OCI-LY7 (cell line): ENCODE results near the gene PRKD1.

Experiments
- EZH2phosphoT487 ChIP-seq: fragments of 200-600 bp; sonication (generic); IDR thresholded peaks from 2 replicates; pipeline ENCODE4 v1.6.1; 2018; ENCODE audit warnings: low read depth, borderline replicate concordance, mild to moderate bottlenecking, mixed run types, antibody characterized with exemption, low read length, moderate library complexity, mixed read lengths
- TF ChIP-seq, protein P1 (sequence below): fragments of 200-600 bp; sonication (generic); conservative IDR thresholded peaks from 2 replicates; pipeline ENCODE4 v1.5.1; 2014; ENCODE audit warnings: mild to moderate bottlenecking, antibody characterized with exemption, low read length, moderate library complexity, mixed read lengths

DNA sequence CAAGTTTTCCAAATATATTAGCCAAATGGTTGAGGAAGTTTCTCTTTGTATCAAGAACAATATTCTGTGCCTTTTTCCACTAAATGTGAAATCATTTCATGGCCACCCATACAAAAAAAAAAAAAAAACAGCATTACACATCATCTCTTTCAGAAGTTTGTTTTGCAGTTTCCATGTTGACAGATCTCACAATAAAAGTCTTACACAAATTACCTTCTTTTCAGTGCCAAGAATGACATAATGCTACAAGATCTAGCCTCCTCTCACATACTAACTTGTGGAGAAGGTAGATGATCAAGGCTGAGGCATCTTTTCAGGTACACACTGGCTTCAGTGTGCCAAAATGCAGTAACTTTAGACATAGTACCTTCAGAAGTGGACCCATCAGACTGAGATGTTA, 35.3 kb downstream of the PRKD1 start:
- TF ChIP-seq, protein P1, sequence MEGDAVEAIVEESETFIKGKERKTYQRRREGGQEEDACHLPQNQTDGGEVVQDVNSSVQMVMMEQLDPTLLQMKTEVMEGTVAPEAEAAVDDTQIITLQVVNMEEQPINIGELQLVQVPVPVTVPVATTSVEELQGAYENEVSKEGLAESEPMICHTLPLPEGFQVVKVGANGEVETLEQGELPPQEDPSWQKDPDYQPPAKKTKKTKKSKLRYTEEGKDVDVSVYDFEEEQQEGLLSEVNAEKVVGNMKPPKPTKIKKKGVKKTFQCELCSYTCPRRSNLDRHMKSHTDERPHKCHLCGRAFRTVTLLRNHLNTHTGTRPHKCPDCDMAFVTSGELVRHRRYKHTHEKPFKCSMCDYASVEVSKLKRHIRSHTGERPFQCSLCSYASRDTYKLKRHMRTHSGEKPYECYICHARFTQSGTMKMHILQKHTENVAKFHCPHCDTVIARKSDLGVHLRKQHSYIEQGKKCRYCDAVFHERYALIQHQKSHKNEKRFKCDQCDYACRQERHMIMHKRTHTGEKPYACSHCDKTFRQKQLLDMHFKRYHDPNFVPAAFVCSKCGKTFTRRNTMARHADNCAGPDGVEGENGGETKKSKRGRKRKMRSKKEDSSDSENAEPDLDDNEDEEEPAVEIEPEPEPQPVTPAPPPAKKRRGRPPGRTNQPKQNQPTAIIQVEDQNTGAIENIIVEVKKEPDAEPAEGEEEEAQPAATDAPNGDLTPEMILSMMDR: no peak
- no peak for TF ChIP-seq EZH2phosphoT487
